Measurements from ENCODE around the gene MED29. TPM values are rescaled to one million over a fixed set of nuclear protein-coding genes. Genes with fewer than 3 reads are reported as not detected.

Gene MED29
- total and polyA plus RNA-seq, 3 donors from 2014 or later: 38.9 to 53.5 (median 46.1) TPM

DNA sequence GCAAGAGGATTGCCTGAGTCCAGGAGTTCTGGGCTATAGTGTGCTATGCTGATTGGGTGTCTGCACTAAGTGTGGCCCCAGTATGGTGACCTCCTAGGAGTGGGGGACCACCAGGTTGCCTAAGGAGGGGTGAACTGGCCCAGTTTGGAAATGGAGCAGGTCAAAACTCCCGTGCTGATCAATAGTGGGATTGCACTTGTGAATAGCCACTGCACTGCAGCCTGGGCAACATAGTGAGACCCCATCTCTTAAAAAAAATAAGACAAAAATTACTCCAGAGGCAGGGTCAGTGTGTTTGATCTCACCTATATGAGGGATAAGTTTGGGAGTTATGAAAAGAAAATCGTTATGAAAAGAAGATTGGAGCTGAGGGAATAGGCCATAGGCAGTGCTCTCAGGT, 22.0 kb upstream of the MED29 start:
- Histone ChIP-seq H3K4me1 (peaks cover 12% of the 10 kb centered on the region), H3K4me3 (no peak overlapping the region), H3K36me3 (ENCODE audit: low read depth, missing control alignments) (no peaks in the 10 kb centered on the region), H3K9me3 (no peaks in the 10 kb centered on the region), H3K27me3 (no peaks in the 10 kb centered on the region), H3K27ac (no peak overlapping the region)
- TF ChIP-seq POLR2A (IDR thresholded peaks at IDR 0.05): no peak
- TF ChIP-seq, protein P1, sequence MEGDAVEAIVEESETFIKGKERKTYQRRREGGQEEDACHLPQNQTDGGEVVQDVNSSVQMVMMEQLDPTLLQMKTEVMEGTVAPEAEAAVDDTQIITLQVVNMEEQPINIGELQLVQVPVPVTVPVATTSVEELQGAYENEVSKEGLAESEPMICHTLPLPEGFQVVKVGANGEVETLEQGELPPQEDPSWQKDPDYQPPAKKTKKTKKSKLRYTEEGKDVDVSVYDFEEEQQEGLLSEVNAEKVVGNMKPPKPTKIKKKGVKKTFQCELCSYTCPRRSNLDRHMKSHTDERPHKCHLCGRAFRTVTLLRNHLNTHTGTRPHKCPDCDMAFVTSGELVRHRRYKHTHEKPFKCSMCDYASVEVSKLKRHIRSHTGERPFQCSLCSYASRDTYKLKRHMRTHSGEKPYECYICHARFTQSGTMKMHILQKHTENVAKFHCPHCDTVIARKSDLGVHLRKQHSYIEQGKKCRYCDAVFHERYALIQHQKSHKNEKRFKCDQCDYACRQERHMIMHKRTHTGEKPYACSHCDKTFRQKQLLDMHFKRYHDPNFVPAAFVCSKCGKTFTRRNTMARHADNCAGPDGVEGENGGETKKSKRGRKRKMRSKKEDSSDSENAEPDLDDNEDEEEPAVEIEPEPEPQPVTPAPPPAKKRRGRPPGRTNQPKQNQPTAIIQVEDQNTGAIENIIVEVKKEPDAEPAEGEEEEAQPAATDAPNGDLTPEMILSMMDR (IDR thresholded peaks at IDR 0.05): no peak
- 68 to 88% methylated on average over 2 of the region's 2 CpGs for WGBS, 2 donors
- intact Hi-C loops (cut with DNase I; ENCODE audit: low total_unique reads): no loop called here
- no peak for DNase-seq

DNA sequence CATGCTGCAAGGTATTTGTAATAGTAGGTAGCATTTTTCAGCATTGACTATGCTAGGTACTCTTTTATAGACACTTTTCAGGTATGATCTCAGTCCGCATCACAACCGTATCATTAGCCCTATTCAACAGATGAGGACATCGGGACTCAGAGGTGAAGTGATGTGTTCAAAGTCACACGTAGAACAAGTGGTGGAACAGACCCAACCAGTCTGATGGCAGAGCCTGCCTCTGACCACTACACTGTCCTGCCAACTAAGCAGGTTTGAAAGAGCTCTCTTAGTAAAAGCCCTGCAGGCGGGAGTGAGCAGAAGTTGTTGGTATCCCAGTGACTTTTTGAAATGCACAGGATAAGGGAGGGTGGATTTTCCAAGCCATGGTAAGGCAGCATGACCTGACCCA, 20.4 kb upstream of the MED29 start:
- no peaks in the 10 kb centered on the region for H3K36me3 ChIP-seq (ENCODE audit: low read depth, missing control alignments)
- peaks cover 8% of the 10 kb centered on the region for H3K4me1 ChIP-seq
- TF ChIP-seq POLR2A (IDR thresholded peaks at IDR 0.05): no peak
- TF ChIP-seq, protein P1 (IDR thresholded peaks at IDR 0.05): no peak
- 93 to 97% methylated on average over 5 of the region's 5 CpGs for WGBS, 2 donors
- intact Hi-C loops (cut with DNase I; ENCODE audit: low total_unique reads): no loop called here
- no peaks in the 10 kb centered on the region for H3K9me3 ChIP-seq
- H3K27me3 ChIP-seq: no peaks in the 10 kb centered on the region
- DNase-seq: no peak
- H3K27ac ChIP-seq: no peak overlapping the region
- no peak overlapping the region for H3K4me3 ChIP-seq

DNA sequence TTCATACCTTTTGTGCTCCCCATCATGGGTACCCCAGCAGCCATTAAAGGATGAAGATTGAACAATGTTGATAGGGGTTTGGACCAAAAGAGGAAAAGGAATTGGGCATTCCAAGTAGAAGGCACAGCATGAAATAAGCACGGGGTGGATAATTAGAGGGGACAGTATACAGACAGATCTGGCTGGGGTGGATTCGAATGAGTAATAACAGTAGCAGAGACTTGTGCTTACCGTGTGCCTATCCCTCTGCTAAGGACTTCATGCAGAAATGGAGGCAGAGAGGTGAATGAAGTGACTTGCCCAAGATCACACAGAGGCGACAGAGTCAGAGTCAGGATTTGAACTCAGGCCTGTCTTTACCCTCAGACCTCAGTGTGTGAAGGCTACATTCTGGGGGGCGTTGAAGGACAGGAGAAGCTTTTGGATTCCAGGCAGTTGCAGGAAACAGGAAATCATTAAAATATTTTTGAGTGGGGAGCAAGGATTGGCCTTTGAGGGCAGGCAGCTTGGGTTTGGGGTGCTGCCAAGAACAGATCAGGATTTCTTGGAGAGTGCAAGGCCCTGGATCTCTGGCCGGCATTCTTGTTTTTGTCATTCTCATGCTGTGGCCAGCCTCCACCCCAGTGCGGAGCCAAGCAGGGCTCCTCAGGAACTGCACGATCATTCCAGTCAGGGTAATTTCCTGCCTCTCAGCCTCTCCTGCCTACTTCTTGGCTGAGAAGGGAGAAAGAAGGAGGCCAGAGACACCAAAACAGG, 19.0 kb upstream of the MED29 start:
- Histone ChIP-seq H3K27ac (peak overlapping the region; percentile 70 to 82), H3K4me1 (peaks cover 8% of the 10 kb centered on the region), H3K27me3 (no peaks in the 10 kb centered on the region), H3K4me3 (no peak overlapping the region), H3K36me3 (ENCODE audit: low read depth, missing control alignments) (no peaks in the 10 kb centered on the region), H3K9me3 (no peaks in the 10 kb centered on the region)
- WGBS, 2 donors: 43 to 45% methylated on average over 8 of the region's 8 CpGs
- peak; percentile 86 for DNase-seq
- TF ChIP-seq POLR2A (IDR thresholded peaks at IDR 0.05): no peak
- intact Hi-C loops (cut with DNase I; ENCODE audit: low total_unique reads): no loop called here

DNA sequence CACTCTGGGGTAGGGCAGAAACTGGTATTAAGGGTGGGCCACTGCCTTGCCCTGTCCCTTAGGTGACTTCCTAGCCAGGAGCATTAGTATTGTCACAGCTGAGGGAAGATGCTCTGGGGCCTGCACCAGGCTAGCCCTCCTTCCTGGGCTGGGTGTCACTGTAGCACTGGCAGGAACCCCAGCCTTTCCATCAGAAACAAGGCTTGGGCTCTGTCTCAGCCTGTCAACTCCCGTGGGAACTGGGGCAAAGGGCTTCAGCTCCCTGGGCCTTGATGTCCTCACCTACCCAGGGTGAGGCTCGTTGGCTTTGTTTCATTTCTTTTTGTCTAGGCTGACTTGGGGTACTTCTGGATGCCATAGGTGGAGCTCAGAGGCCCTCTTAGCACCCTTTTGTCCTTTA, 18.2 kb upstream of the MED29 start:
- Histone ChIP-seq H3K4me3 (no peak overlapping the region), H3K4me1 (peaks cover 8% of the 10 kb centered on the region), H3K27me3 (no peaks in the 10 kb centered on the region), H3K27ac (peak overlapping the region; percentile 70 to 82), H3K36me3 (ENCODE audit: low read depth, missing control alignments) (no peaks in the 10 kb centered on the region), H3K9me3 (no peaks in the 10 kb centered on the region)
- intact Hi-C loops (cut with DNase I; ENCODE audit: low total_unique reads): no loop called here
- 68 to 69% methylated on average over 2 of the region's 2 CpGs for WGBS, 2 donors
- no peak for DNase-seq
- TF ChIP-seq, protein P1 (IDR thresholded peaks at IDR 0.05): no peak
- no peak for TF ChIP-seq POLR2A (IDR thresholded peaks at IDR 0.05)

DNA sequence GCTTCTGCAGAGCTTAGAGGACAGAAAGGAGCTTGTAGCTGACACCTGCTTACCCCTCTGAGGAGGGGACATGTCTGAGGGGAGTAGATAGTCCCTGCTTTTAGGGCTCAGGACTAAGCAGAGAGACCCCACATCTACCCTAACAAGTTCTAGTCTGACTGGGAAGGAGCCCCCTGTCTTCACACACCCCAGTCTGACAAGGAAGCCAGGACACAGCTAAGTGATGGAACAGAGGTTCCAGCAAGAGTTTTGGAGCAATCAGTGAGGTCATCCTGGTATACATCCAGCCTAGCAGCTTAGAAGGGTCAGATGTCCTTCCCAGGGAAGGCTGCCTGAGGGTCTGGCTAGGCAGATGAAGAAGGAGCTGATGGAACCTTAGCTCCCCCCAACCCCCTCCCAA, 15.2 kb upstream of the MED29 start:
- intact Hi-C loops (cut with DNase I; ENCODE audit: low total_unique reads): no loop called here
- Histone ChIP-seq H3K27me3 (no peaks in the 10 kb centered on the region), H3K27ac (no peak overlapping the region), H3K4me3 (no peak overlapping the region), H3K9me3 (no peaks in the 10 kb centered on the region), H3K36me3 (ENCODE audit: low read depth, missing control alignments) (peaks cover 9% of the 10 kb centered on the region), H3K4me1 (peaks cover 8% of the 10 kb centered on the region)
- no peak for TF ChIP-seq POLR2A (IDR thresholded peaks at IDR 0.05)
- TF ChIP-seq, protein P1 (IDR thresholded peaks at IDR 0.05): no peak
- no peak for DNase-seq

Data from testis (tissue), 3 donors.